Testis (tissue), 2 donors: ENCODE data around the gene ABCC9.

ENCODE experiments used
- POLR2A ChIP-seq: fragments of 450-650 bp; IDR thresholded peaks from one replicate; pipeline ENCODE4 v1.6.1; 2017; ENCODE audit warnings: antibody characterized with exemption, mild to moderate bottlenecking, moderate library complexity
- TF ChIP-seq, protein P1 (sequence below), 3 experiments: fragments of 450-650 bp in 2 of 3; fragments of 200-600 bp in 1 of 3; sonication (generic) in 1 of 3; IDR thresholded peaks; one replicate each; pipeline ENCODE4 v1.5.1; 2016 to 2019; ENCODE audit warnings: antibody characterized with exemption in 3 of 3, mild to moderate bottlenecking in 2 of 3, moderate library complexity in 1 of 3

GRCh38 chr12:21941506-21942376 is 515 bp upstream of the ABCC9 start:
- TF ChIP-seq, protein P1, sequence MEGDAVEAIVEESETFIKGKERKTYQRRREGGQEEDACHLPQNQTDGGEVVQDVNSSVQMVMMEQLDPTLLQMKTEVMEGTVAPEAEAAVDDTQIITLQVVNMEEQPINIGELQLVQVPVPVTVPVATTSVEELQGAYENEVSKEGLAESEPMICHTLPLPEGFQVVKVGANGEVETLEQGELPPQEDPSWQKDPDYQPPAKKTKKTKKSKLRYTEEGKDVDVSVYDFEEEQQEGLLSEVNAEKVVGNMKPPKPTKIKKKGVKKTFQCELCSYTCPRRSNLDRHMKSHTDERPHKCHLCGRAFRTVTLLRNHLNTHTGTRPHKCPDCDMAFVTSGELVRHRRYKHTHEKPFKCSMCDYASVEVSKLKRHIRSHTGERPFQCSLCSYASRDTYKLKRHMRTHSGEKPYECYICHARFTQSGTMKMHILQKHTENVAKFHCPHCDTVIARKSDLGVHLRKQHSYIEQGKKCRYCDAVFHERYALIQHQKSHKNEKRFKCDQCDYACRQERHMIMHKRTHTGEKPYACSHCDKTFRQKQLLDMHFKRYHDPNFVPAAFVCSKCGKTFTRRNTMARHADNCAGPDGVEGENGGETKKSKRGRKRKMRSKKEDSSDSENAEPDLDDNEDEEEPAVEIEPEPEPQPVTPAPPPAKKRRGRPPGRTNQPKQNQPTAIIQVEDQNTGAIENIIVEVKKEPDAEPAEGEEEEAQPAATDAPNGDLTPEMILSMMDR (IDR thresholded peaks at IDR 0.05), result no peak
- TF ChIP-seq POLR2A, result no peak
